ENCODE data around the gene TLE3. TPM values are rescaled to one million over a fixed set of nuclear protein-coding genes. Genes with fewer than 3 reads are reported as not detected.
"Not testable (repeated sequence)": the region's sequence is repeated elsewhere in the genome, so short reads cannot be mapped to it uniquely, and the experiment has no call there.

The TLE3 gene
- total RNA-seq, 1 donor from 2014 or later, result 124 TPM

DNA sequence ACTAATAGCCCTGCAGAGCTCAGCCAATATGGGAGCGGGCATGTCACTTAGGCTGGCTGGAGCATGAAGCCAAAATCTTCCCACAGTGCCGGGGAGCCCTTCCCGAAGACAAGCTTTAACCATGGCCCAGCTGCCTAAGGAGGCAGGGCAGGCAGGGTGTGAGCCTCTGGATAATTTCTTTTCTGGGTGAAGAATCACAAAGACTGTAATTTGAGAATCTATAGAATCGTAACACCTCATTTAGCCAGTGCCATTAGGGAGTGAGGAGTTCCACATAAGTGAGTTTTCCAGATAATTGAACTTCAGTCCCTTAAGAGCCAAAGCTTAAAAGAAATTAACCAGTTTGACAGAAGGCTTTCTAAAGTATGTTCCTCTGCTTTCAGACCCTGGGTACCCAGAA, 40.2 kb upstream of the TLE3 start:
- no peak for DNase-seq (ENCODE audit: low spot score, unreplicated experiment)

DNA sequence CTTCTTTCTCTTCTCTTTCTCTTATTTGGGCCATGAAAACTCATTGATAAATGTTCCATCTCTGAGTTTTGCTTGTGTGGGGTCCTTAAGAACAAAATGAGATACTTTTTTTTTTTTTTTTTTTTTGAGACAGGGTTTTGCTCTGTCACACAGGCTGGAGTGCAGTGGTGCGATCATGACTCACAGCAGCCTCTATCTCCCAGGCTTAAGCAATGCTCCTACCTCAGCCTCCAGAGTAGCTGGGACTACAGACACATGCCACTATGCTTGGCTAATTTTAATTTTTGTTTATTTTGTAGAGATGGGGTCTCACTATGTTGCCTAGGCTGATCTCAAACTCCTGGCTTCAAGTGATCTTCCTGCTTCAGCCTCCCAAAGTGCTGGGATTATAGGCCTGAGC, 39.3 kb upstream of the TLE3 start:
- peaks cover 79% of the 10 kb centered on the region for H3K27me3 Mint-ChIP-seq
- DNase-seq (ENCODE audit: low spot score, unreplicated experiment); H3K4me3 Mint-ChIP-seq (ENCODE audit: low read depth): not testable (repeated sequence)

More for the DNA sequence above, 40.2 kb upstream of the TLE3 start:
- TF ChIP-seq, protein P1, sequence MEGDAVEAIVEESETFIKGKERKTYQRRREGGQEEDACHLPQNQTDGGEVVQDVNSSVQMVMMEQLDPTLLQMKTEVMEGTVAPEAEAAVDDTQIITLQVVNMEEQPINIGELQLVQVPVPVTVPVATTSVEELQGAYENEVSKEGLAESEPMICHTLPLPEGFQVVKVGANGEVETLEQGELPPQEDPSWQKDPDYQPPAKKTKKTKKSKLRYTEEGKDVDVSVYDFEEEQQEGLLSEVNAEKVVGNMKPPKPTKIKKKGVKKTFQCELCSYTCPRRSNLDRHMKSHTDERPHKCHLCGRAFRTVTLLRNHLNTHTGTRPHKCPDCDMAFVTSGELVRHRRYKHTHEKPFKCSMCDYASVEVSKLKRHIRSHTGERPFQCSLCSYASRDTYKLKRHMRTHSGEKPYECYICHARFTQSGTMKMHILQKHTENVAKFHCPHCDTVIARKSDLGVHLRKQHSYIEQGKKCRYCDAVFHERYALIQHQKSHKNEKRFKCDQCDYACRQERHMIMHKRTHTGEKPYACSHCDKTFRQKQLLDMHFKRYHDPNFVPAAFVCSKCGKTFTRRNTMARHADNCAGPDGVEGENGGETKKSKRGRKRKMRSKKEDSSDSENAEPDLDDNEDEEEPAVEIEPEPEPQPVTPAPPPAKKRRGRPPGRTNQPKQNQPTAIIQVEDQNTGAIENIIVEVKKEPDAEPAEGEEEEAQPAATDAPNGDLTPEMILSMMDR (IDR thresholded peaks at IDR 0.05; ENCODE audit: unreplicated experiment), result no peak
- peaks cover 81% of the 10 kb centered on the region for H3K27me3 Mint-ChIP-seq
- H3K4me3 Mint-ChIP-seq (ENCODE audit: low read depth), result no peak overlapping the region
- H3K36me3 Mint-ChIP-seq (ENCODE audit: insufficient read depth), result no peaks in the 10 kb centered on the region
- H3K9me3 Mint-ChIP-seq (ENCODE audit: low read depth), result no peaks in the 10 kb centered on the region
- H3K4me1 Mint-ChIP-seq (ENCODE audit: low read depth), result peaks cover 23% of the 10 kb centered on the region
- no peak overlapping the region for H3K27ac Mint-ChIP-seq

GRCh38 chr15:70133781-70134421, 36.2 kb upstream of the TLE3 start:
- Mint-ChIP-seq H3K4me1 (ENCODE audit: low read depth) (peaks cover 4% of the 10 kb centered on the region), H3K9me3 (ENCODE audit: low read depth) (no peaks in the 10 kb centered on the region), H3K27ac (no peak overlapping the region), H3K27me3 (peaks cover 77% of the 10 kb centered on the region), H3K36me3 (ENCODE audit: insufficient read depth) (no peaks in the 10 kb centered on the region), H3K4me3 (ENCODE audit: low read depth) (no peak overlapping the region)
- TF ChIP-seq, protein P1 (IDR thresholded peaks at IDR 0.05; ENCODE audit: unreplicated experiment), result no peak
- no peak for DNase-seq (ENCODE audit: low spot score, unreplicated experiment)

More for the DNA sequence above, 39.3 kb upstream of the TLE3 start:
- H3K36me3 Mint-ChIP-seq (ENCODE audit: insufficient read depth); H3K9me3 Mint-ChIP-seq (ENCODE audit: low read depth); H3K27ac Mint-ChIP-seq: not testable (repeated sequence)
- peaks cover 17% of the 10 kb centered on the region for H3K4me1 Mint-ChIP-seq (ENCODE audit: low read depth)

GRCh38 chr15:70133296-70133695, 35.6 kb upstream of the TLE3 start:
- peaks cover 77% of the 10 kb centered on the region for H3K27me3 Mint-ChIP-seq
- peaks cover 4% of the 10 kb centered on the region for H3K4me1 Mint-ChIP-seq (ENCODE audit: low read depth)
- H3K27ac Mint-ChIP-seq, result no peak overlapping the region

DNA sequence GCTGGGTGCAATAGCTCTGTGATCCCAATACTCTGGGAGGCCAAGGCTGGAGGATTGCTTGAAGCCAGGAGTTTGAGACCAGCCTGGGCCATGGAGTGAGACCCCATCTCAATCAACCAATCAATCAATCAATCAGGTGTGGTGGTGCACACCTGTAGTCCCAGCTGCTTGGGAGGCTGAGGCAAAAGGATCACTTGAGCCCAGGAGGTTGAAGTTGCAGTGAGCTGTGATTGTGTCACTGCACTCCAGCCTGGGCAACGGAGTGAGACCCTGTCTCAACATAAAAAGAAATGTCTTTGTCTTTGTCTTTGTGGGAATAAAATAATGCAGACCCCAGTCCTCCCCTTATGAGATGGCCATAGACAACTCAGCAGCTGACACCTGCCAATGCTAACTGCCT, 34.9 kb upstream of the TLE3 start:
- TF ChIP-seq, protein P1 (IDR thresholded peaks at IDR 0.05; ENCODE audit: unreplicated experiment), result no peak
- no peaks in the 10 kb centered on the region for H3K36me3 Mint-ChIP-seq (ENCODE audit: insufficient read depth)
- no peaks in the 10 kb centered on the region for H3K9me3 Mint-ChIP-seq (ENCODE audit: low read depth)
- peaks cover 76% of the 10 kb centered on the region for H3K27me3 Mint-ChIP-seq
- no peak overlapping the region for H3K4me3 Mint-ChIP-seq (ENCODE audit: low read depth)
- DNase-seq (ENCODE audit: low spot score, unreplicated experiment), result no peak
- H3K4me1 Mint-ChIP-seq (ENCODE audit: low read depth), result peaks cover 4% of the 10 kb centered on the region
- H3K27ac Mint-ChIP-seq, result no peak overlapping the region

More at GRCh38 chr15:70133296-70133695, 35.6 kb upstream of the TLE3 start:
- Mint-ChIP-seq H3K4me3 (ENCODE audit: low read depth) (no peak overlapping the region), H3K36me3 (ENCODE audit: insufficient read depth) (no peaks in the 10 kb centered on the region), H3K9me3 (ENCODE audit: low read depth) (no peaks in the 10 kb centered on the region)
- no peak for DNase-seq (ENCODE audit: low spot score, unreplicated experiment)
- TF ChIP-seq, protein P1 (IDR thresholded peaks at IDR 0.05; ENCODE audit: unreplicated experiment), result no peak

DNA sequence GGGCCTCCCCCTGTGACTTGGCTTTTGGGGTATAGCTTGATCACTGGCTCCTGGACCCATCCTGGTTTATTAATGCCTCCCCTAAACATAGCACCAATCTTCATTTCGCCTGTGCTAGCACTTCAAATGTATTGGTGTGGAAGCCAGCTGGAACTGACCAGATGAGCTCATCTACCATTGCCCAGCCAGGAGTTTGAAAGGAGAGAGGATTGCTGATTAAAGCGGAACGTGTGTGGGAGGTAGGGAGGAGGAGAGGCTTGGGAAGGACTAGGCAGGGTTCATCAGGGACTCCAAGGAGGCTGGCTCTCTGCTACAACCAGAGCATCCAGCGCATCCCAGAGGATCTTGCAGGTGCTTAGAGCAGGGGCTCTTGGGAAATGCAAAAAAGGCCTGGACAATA, 34.4 kb upstream of the TLE3 start:
- Mint-ChIP-seq H3K9me3 (ENCODE audit: low read depth) (no peaks in the 10 kb centered on the region), H3K4me3 (ENCODE audit: low read depth) (no peak overlapping the region), H3K27ac (no peak overlapping the region), H3K27me3 (peaks cover 79% of the 10 kb centered on the region), H3K36me3 (ENCODE audit: insufficient read depth) (no peaks in the 10 kb centered on the region), H3K4me1 (ENCODE audit: low read depth) (peaks cover 6% of the 10 kb centered on the region)
- no peak for DNase-seq (ENCODE audit: low spot score, unreplicated experiment)
- TF ChIP-seq, protein P1 (IDR thresholded peaks at IDR 0.05; ENCODE audit: unreplicated experiment), result no peak
